SK-N-MC (cell line): ENCODE measurements around the gene WNT3.
A peak's percentile ranks its signal among the peaks of the same experiment; 100 is the strongest.

Experiments
- DNase-seq: peaks from one replicate; pipeline ENCODE4 v3.0.0-alpha.2; 2011; ENCODE audit warnings: low read depth, low spot score
- H3K27ac ChIP-seq: fragments of 200-600 bp; sonication (generic); 2 replicates; pipeline ENCODE4 v1.5.1; 2016; ENCODE audit warnings: mixed run types
- H3K36me3 ChIP-seq: fragments of 200-600 bp; sonication (generic); 2 replicates; pipeline ENCODE4 v1.6.1; 2017; ENCODE audit warnings: antibody characterized with exemption, low read length, mixed read lengths; ENCODE audit not compliant: insufficient read depth
- H3K4me3 ChIP-seq: fragments of 200-600 bp; sonication (generic); 2 replicates; pipeline ENCODE4 v1.5.1; 2016
- H3K9ac ChIP-seq: fragments of 200-600 bp; sonication (generic); 2 replicates; pipeline ENCODE4 v1.8.0; 2017; ENCODE audit warnings: mixed run types, mixed read lengths; ENCODE audit not compliant: insufficient read length
- H3K9me3 ChIP-seq: fragments of 200-600 bp; sonication (generic); 2 replicates; pipeline ENCODE4 v1.6.1; 2017; ENCODE audit warnings: low read depth, mild to moderate bottlenecking, antibody characterized with exemption, low read length, moderate library complexity, mixed read lengths
- EZH2 ChIP-seq: fragments of 200-600 bp; sonication (generic); IDR thresholded peaks from one replicate; pipeline ENCODE4 v1.6.1; 2017; ENCODE audit warnings: antibody characterized with exemption
- FOXP2 ChIP-seq: optimal IDR thresholded peaks from 2 replicates; pipeline ENCODE3; 2011; ENCODE audit warnings: mild to moderate bottlenecking, moderate library complexity; ENCODE audit not compliant: insufficient read depth; ENCODE audit errors: extremely low read length, control extremely low read depth
- POLR2AphosphoS5 ChIP-seq: IDR thresholded peaks from 2 replicates; pipeline ENCODE4 v1.6.1; 2012; ENCODE audit warnings: mild to moderate bottlenecking, low read depth, low read length, borderline replicate concordance

Gene WNT3

GRCh38 chr17:46819906-46820351, 1.4 kb upstream of the WNT3 start:
- no peaks in the 10 kb centered on the region for H3K9me3 ChIP-seq
- DNase-seq = no peak
- H3K9ac ChIP-seq = no peak overlapping the region
- no peak overlapping the region for H3K27ac ChIP-seq
- H3K4me3 ChIP-seq = no peak overlapping the region
- H3K36me3 ChIP-seq = no peaks in the 10 kb centered on the region
- TF ChIP-seq POLR2AphosphoS5 (no peak), EZH2 (no peak), FOXP2 (no peak)

GRCh38 chr17:46818929-46819859, 702 bp upstream of the WNT3 start:
- DNase-seq = no peak
- no peaks in the 10 kb centered on the region for H3K9me3 ChIP-seq
- TF ChIP-seq POLR2AphosphoS5 = no peak
- peak; percentile 79 for TF ChIP-seq EZH2
- H3K4me3 ChIP-seq = peak overlapping the region; percentile 28; the same call in 1 of the 2 replicates
- no peaks in the 10 kb centered on the region for H3K36me3 ChIP-seq
- no peak overlapping the region for H3K9ac ChIP-seq
- H3K27ac ChIP-seq = no peak overlapping the region

DNA sequence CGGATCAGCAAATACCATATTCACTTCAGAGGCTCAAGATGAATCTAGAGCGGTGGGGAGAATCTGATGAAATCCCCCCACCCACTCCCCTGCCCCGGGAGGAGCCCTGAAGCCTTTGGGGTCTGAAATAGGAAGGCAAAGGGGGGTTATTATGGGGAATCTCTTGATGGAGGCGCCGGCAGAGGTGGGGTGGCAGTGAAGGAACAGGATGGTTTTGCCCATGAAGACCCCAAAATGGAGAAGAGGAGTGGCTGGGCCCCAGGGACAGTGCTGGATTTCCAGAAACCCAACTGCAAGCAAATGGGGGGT, 637 bp downstream of the WNT3 start:
- no peak overlapping the region for H3K4me3 ChIP-seq
- no peaks in the 10 kb centered on the region for H3K9me3 ChIP-seq
- no peaks in the 10 kb centered on the region for H3K36me3 ChIP-seq
- TF ChIP-seq FOXP2 (no peak), POLR2AphosphoS5 (no peak), EZH2 (no peak)
- no peak overlapping the region for H3K27ac ChIP-seq
- no peak for DNase-seq
- no peak overlapping the region for H3K9ac ChIP-seq

DNA sequence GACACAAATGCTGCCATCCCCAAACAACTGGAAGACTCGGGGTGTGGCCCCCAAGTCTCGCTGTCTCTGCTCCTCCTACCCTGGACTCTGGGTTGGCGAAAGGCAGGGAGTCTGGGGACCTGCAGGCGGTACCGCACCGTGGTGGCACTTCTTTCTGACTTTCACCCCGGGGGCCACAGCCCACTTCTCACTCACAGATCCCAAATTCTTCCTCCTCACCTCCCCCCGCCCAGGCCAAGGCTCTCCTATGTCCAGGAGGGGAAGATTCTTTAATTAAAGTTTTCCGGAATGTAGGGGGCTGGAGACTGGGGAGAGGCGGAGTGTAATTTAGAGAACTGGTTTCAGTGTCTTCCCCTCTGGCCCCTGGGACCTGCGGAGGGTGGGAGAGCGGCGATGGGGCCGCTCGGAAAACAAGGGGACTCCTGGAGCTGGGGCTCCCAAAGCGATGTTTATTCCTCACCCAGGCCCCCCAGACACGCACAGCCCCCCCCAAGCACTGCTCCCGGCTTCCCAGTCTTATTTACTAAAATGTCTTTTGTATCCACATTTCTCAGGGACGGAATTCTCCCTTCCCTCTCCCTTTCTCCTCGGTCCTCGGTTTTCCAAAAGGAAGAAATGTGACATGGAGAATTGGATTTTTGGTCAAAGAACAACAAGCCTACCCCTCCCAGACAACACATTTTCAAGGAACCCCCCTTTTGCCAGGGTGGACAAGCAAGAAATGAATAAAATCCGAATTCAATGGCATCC, 1.2 kb downstream of the WNT3 start:
- Histone ChIP-seq H3K9me3 (no peaks in the 10 kb centered on the region), H3K4me3 (no peak overlapping the region), H3K27ac (no peak overlapping the region), H3K9ac (no peak overlapping the region), H3K36me3 (no peaks in the 10 kb centered on the region)
- TF ChIP-seq EZH2 (no peak), POLR2AphosphoS5 (no peak), FOXP2 (no peak)
- DNase-seq = no peak

DNA sequence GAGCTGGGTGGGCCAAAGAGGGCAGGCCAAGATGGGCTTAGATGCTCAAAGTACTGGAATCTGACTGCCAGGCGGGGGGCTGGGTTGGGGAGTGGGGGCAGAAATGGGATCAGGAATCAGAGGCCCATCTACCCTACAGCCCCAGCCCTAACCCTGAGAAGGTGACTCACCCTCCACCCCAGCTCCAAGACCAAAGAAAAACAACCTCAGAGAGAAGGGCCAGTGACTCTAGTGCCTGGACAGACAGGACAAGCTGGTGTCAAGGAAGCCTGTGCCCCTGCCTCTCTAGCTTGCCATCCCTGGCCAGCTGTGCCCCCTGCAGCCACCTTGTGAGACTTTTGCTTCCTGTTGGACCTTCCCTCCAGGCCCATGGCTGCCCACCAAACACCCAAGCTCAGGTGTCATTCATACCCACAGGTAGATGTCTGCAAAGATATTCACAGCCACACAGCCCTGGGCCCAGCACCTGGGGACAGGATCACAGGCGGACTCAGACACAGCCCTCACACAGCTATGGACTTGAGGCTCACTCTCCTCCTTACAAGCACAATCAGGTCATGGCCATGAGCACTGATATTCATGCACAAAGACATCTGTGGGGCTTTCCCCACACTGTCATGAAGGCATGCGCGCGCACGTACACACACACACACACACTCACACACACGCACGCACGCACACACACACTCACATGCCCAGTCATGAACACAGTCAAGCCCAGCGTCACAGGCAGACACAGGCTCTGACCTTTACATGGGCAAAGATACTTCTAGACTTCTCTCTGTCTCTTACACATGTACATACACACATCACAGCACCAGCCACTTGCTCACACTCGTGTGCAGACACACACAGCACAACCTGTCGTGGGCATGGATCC, 2.8 kb downstream of the WNT3 start:
- no peak for TF ChIP-seq EZH2
- TF ChIP-seq POLR2AphosphoS5 = no peak
- TF ChIP-seq FOXP2 = no peak
- no peak for DNase-seq

DNA sequence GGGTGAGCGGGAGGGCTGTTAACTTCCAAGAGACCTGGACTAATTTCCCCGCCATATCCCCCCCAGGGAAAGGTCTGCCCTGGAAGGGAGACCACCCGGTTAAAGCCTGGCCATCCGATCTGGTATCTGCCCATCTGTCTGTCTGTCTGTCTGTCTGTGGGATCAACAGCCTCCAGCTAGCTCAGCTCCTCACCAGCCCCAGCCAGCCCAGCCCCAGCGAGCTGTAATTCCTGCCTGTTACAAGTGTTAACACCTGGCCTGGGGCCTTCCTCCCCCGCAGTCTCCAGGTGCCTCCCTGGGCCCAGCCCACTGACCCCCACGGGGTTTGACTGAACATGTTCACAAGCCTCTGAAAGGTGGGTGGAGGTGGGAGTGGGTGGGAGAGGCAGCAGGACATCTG, 4.0 kb downstream of the WNT3 start:
- Histone ChIP-seq H3K9me3 (no peaks in the 10 kb centered on the region), H3K36me3 (no peaks in the 10 kb centered on the region), H3K9ac (no peak overlapping the region), H3K4me3 (no peak overlapping the region), H3K27ac (no peak overlapping the region)
- TF ChIP-seq FOXP2 (no peak), EZH2 (no peak), POLR2AphosphoS5 (no peak)
- no peak for DNase-seq

More for the DNA sequence above, 2.8 kb downstream of the WNT3 start:
- no peak overlapping the region for H3K4me3 ChIP-seq
- H3K9me3 ChIP-seq = no peaks in the 10 kb centered on the region
- no peaks in the 10 kb centered on the region for H3K36me3 ChIP-seq
- no peak overlapping the region for H3K27ac ChIP-seq
- no peak overlapping the region for H3K9ac ChIP-seq

- no peaks in the 10 kb centered on the region for H3K9me3 ChIP-seq
- no peak for TF ChIP-seq FOXP2
- no peak for TF ChIP-seq POLR2AphosphoS5
- no peak for TF ChIP-seq EZH2
- H3K36me3 ChIP-seq = no peaks in the 10 kb centered on the region
- H3K4me3 ChIP-seq = no peak overlapping the region
- no peak overlapping the region for H3K9ac ChIP-seq
- no peak for DNase-seq
- no peak overlapping the region for H3K27ac ChIP-seq
Observed at GRCh38 chr17:46813920-46814319, 4.6 kb downstream of the WNT3 start.

DNA sequence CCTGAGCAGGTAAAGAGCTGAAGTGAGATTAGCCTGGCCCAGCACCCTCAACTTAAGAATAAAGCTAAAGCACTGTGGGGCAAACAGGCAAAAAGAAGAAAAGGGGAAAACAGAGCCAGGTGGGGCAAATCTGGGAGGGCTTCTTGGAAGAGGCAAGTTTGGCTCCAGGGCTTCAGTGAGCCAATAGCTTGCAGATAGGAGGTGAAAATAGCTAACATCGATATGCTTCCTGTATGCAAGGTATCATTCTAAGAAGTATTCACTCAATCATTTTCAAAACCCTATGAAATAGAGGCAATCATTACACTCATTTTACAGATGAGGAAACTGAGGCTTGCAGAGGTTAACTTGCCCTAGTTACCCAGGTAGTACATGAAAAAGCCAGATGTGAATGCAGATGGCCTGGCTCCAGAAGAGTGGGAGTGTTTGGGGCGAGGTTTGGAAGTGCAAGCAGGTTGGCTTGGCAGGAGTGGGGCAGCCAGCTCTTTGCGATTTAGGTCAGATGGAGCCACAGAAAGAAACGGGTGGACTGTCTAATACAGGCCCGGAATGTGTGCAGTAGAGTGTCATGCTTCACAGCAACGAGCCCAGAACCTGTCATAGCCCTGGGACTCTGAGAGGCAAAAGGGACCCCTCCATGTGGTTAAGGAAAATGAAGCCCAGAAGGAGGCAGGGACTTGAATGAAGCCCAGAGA, 5.7 kb downstream of the WNT3 start:
- H3K4me3 ChIP-seq = no peak overlapping the region
- no peaks in the 10 kb centered on the region for H3K9me3 ChIP-seq
- no peak for DNase-seq
- no peak overlapping the region for H3K9ac ChIP-seq
- no peak overlapping the region for H3K27ac ChIP-seq
- TF ChIP-seq EZH2 (no peak), POLR2AphosphoS5 (no peak), FOXP2 (no peak)
- no peaks in the 10 kb centered on the region for H3K36me3 ChIP-seq
